Neural cell (in vitro differentiated cells): ENCODE measurements around the gene ABCC8.

Source experiments
- EP300 ChIP-seq: fragments of 450-650 bp; conservative IDR thresholded peaks from 2 replicates; pipeline ENCODE4 v1.6.1; 2014; ENCODE audit warnings: antibody characterized with exemption, mild to moderate bottlenecking, moderate library complexity; ENCODE audit not compliant: poor library complexity, severe bottlenecking
- EZH2 ChIP-seq: fragments of 200-600, 300-800 bp; shearing (Covaris generic), sonication (generic); IDR thresholded peaks from 2 replicates; pipeline ENCODE4 v1.6.1; 2014; ENCODE audit warnings: antibody characterized with exemption, low read length, borderline replicate concordance, mild to moderate bottlenecking; ENCODE audit not compliant: insufficient read depth, poor library complexity, severe bottlenecking
- MXI1 ChIP-seq: fragments of 450-650 bp; conservative IDR thresholded peaks from 2 replicates; pipeline ENCODE4 v1.6.1; 2014; ENCODE audit warnings: antibody characterized with exemption, mild to moderate bottlenecking; ENCODE audit not compliant: poor library complexity, severe bottlenecking
- POLR2AphosphoS5 ChIP-seq: IDR thresholded peaks from 2 replicates; pipeline ENCODE4 v1.6.1; 2012
- RAD21 ChIP-seq: fragments of 450-650 bp; conservative IDR thresholded peaks from 2 replicates; pipeline ENCODE4 v1.6.1; 2014; ENCODE audit warnings: antibody characterized with exemption, mild to moderate bottlenecking, moderate library complexity
- SMC3 ChIP-seq: fragments of 450-650 bp; conservative IDR thresholded peaks from 2 replicates; pipeline ENCODE4 v1.6.1; 2014; ENCODE audit warnings: antibody characterized with exemption, mild to moderate bottlenecking, moderate library complexity; ENCODE audit not compliant: poor library complexity
- TF ChIP-seq, protein P1 (sequence below): fragments of 450-650 bp; IDR thresholded peaks from 2 replicates; pipeline ENCODE4 v1.5.1; 2014; ENCODE audit warnings: antibody characterized with exemption, mild to moderate bottlenecking, moderate library complexity; ENCODE audit not compliant: poor library complexity, severe bottlenecking
- TF ChIP-seq, protein P2 (sequence below): IDR thresholded peaks from 2 replicates; pipeline ENCODE4 v1.6.1; 2012; ENCODE audit warnings: borderline replicate concordance

- TF ChIP-seq, protein P1, sequence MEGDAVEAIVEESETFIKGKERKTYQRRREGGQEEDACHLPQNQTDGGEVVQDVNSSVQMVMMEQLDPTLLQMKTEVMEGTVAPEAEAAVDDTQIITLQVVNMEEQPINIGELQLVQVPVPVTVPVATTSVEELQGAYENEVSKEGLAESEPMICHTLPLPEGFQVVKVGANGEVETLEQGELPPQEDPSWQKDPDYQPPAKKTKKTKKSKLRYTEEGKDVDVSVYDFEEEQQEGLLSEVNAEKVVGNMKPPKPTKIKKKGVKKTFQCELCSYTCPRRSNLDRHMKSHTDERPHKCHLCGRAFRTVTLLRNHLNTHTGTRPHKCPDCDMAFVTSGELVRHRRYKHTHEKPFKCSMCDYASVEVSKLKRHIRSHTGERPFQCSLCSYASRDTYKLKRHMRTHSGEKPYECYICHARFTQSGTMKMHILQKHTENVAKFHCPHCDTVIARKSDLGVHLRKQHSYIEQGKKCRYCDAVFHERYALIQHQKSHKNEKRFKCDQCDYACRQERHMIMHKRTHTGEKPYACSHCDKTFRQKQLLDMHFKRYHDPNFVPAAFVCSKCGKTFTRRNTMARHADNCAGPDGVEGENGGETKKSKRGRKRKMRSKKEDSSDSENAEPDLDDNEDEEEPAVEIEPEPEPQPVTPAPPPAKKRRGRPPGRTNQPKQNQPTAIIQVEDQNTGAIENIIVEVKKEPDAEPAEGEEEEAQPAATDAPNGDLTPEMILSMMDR: no peak
- no peak for TF ChIP-seq EZH2
- TF ChIP-seq, protein P2, sequence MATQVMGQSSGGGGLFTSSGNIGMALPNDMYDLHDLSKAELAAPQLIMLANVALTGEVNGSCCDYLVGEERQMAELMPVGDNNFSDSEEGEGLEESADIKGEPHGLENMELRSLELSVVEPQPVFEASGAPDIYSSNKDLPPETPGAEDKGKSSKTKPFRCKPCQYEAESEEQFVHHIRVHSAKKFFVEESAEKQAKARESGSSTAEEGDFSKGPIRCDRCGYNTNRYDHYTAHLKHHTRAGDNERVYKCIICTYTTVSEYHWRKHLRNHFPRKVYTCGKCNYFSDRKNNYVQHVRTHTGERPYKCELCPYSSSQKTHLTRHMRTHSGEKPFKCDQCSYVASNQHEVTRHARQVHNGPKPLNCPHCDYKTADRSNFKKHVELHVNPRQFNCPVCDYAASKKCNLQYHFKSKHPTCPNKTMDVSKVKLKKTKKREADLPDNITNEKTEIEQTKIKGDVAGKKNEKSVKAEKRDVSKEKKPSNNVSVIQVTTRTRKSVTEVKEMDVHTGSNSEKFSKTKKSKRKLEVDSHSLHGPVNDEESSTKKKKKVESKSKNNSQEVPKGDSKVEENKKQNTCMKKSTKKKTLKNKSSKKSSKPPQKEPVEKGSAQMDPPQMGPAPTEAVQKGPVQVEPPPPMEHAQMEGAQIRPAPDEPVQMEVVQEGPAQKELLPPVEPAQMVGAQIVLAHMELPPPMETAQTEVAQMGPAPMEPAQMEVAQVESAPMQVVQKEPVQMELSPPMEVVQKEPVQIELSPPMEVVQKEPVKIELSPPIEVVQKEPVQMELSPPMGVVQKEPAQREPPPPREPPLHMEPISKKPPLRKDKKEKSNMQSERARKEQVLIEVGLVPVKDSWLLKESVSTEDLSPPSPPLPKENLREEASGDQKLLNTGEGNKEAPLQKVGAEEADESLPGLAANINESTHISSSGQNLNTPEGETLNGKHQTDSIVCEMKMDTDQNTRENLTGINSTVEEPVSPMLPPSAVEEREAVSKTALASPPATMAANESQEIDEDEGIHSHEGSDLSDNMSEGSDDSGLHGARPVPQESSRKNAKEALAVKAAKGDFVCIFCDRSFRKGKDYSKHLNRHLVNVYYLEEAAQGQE: no peak
- TF ChIP-seq RAD21: no peak
- no peak for TF ChIP-seq EP300
- no peak for TF ChIP-seq SMC3
- no peak for TF ChIP-seq POLR2AphosphoS5
- no peak for TF ChIP-seq MXI1
Observed at GRCh38 chr11:17471501-17471900, 5.1 kb downstream of the ABCC8 start.
